ENCODE results near the gene CHEK1.
"Not testable (repeated sequence)": the region's sequence is repeated elsewhere in the genome, so short reads cannot be mapped to it uniquely, and the experiment has no call there.

Gene CHEK1

GRCh38 chr11:125624756-125625213 lies at the start of gene CHEK1:
TSS of gene CHEK1 (plus strand) at chr11:125625163. CDS start at chr11:125626769, 1,606 bp downstream.
- no peak for DNase-seq

DNA sequence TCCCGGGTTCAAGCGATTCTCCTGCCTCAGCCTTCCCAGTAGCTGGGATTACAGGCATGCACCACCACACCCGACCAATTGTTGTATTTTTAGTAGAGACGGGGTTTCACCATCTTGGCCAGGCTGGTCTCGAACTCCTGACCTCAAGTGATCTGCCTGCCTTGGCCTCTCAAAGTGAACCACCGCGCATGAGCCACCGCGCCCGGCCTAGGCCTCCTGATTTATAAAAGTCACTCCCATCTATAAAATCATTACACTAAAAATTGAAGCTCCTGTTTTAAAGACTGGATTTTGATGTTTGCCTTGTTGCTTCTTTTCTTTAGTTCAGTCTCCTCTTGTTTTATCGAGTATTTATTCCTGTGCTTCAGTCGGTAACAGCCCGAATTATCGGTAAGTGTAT lies 47.8 kb upstream of the CHEK1 start:
- DNase-seq, result not testable (repeated sequence)

DNA sequence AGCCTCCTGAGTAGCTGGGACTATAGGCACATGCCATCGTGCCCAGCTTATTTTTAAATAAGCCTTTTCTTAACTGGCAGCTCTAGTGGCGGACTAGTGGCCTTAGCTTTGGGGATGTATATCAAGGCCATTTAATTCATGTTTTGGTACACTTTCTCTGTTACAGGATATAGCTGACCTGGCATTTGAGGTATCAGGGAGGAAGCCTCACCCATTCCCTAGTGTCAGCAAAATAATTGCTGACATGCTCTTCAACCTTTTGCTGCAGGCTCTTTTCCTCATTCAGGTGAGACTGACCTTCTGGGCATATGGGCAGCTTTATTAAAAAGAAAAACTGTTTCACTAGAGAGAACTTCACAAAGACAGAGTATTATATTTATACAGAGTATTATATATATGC lies 46.2 kb upstream of the CHEK1 start:
- DNase-seq, result no peak

DNA sequence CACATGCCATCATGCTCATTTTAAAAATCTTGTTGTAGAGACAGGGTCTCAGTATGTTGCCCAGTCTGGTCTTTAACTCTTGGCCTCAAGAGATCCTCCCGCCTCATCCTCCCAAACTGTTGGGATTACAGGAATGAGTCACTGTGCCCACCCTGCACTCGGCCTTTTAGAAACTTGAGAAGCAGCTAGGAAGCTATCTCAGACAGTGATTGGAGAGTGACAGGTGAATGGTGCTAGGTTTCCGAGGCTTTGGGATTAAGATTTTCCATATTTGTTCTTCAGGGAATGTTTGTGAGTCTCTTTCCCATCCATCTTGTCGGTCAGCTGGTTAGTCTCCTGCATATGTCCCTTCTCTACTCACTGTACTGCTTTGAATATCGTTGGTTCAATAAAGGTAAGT lies 45.2 kb upstream of the CHEK1 start:
- no peak for DNase-seq

GRCh38 chr11:125583496-125583895 lies 41.5 kb upstream of the CHEK1 start:
- no peak for DNase-seq

DNA sequence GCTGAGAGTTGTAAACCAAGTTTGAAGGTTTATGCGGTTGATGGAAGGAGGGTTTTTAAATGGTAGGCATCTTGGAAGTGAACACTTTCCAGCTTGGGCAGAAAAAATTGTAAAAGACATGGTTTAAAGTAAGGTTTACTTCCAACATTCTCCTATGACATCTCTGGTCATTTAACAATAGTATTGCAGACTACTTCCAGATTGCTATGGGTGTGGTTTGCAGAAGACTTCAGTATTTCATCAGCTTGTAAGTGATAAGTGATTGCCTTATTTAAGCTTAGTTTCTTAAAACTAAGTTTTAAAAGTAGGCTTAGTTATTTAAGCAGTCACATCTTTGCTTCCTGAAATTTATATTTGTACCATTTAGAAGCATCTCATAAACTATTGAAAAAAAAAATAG lies 39.5 kb upstream of the CHEK1 start:
- no peak for DNase-seq

DNA sequence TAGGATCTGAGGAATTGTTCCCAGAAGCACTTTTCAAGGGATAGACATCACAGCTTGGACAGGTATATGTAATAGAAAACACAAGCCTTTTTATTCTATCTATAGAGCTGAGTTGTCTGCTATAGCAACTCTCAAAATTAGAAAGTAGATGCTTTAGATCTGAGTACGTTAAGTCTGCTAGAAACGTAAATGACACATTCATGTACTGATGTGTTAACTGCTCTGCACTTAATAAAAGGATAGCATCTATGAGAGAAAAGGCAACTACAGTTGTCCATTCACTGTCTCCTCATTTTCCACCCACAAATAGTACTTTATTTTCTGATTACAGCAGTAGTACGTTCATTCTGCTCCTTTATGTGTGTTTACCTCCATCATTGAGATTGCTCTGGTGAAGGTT lies 38.3 kb upstream of the CHEK1 start:
- no peak for DNase-seq

GRCh38 chr11:125587480-125587879 lies 37.5 kb upstream of the CHEK1 start:
- no peak for DNase-seq

DNA sequence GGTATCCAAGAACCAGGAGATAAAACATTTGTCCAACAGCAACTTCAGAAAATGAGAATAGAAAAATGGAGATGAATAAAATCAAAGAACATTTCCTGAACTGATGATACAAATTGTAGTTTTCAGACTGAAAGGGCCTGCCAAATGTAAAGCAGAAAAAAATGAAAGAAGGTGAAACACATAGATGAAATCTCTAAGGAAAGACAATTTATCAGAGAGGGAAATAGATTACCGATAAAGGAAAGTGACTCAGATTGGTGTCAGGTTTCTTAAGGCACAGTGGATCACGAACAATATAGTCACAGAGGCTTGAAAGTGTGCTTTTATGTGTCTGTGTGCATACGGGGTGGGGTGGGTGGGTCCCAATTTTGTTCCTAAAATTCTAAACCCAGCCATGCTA lies 36.5 kb upstream of the CHEK1 start:
- no peak for DNase-seq

- DNase-seq, result no peak
These were observed 33.2 kb upstream of the CHEK1 start for GRCh38 chr11:125591649-125592304.

DNA sequence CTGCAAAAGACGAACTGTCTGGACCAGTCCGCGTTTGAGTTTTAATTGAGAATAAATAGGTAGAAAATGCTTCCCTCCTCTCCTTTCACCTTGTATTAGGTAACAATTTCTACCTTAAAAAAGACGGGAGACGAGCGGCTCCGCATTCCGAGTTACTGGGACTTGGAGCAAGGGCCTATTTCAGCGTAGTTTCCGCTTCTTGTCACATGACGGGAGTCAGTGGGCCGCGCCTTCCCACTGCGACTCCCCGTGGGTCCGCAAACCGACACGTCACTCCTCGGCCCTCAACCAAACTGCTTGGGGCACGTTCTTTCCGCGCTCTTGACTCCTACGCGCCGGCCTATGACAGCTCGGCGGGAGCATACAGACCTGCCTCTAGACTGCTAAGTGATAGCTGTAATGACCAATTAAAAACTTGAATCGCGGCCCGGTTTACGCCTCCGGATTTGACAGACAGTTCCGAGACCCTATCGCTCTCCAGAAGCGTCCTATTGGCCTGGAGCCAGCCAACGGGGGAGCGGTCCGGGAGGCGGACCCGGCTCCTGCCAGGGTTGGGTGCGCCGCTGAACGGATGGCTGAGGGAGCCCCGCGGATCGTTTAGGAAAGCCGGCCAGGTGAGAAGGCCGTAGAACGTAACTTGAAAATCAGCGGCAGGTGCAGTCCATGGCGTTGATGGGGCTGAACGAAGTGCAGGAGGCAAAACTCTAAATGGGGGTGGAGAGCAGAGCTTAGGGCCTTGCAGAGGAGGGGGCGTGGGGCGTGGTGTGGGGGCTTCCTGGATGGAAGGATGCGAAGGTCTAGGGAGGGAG lies 32.5 kb upstream of the CHEK1 start, which contains the start of gene STT3A:
Gene STT3A, plus strand, starts transcription at position 548 of the 809 bp plus-strand sequence. CDS start 3,064 bp downstream, outside the sequence.
- DNase-seq, result peak; percentile 100

- DNase-seq, result no peak
These were observed 31.7 kb upstream of the CHEK1 start for GRCh38 chr11:125593114-125593820.

- no peak for DNase-seq
These were observed 30.0 kb upstream of the CHEK1 start for GRCh38 chr11:125594958-125595357.

- no peak for DNase-seq
These were observed 24.3 kb upstream of the CHEK1 start for GRCh38 chr11:125600663-125601062.

DNA sequence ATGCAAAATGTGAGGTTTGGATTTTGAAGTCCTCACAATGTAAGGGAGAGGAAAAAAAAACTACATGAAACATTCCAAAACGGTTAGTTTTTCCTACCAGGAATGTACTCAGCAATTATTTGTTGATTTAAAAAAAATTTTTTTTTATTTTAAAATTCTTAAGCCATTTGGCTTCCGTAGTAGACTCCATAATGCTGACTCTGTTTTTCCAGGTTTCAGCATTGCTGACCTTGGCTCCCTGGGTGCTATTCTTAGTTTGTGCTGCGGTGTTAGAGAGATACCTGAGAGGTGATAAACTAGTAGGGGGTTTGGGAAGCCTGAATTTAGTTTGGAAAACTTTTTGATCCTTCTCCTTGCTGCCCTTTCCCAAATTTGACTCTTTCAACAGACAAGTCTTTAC lies 21.8 kb upstream of the CHEK1 start:
- DNase-seq, result no peak

DNA sequence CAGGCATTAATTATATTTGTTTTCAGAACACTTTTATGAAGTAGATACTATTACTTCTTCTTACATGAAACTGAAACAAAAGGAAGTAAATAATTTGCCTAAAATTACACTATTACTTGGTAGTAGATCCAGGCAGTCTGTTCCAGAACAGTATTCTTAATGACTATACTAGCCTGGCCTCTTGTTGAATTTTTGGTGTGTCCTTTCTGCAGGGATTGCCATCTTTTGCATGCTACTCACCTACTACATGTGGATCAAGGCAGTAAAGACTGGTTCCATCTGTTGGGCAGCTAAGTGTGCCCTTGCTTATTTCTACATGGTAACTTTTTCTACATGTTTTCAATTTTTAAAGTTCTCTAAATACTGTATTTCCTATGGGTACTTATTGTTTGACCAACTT lies 19.5 kb upstream of the CHEK1 start:
- no peak for DNase-seq

GRCh38 chr11:125609545-125609944 lies 15.4 kb upstream of the CHEK1 start:
- DNase-seq, result no peak

- no peak for DNase-seq
These were observed 6.6 kb upstream of the CHEK1 start for GRCh38 chr11:125618383-125618782.

- DNase-seq, result no peak
These were observed 3.0 kb upstream of the CHEK1 start for GRCh38 chr11:125621995-125622394.

- DNase-seq, result no peak
These were observed 1.9 kb upstream of the CHEK1 start for GRCh38 chr11:125623064-125623463.

- no peak for DNase-seq
These were observed 264 bp downstream of the CHEK1 start for GRCh38 chr11:125625225-125625629.

DNA sequence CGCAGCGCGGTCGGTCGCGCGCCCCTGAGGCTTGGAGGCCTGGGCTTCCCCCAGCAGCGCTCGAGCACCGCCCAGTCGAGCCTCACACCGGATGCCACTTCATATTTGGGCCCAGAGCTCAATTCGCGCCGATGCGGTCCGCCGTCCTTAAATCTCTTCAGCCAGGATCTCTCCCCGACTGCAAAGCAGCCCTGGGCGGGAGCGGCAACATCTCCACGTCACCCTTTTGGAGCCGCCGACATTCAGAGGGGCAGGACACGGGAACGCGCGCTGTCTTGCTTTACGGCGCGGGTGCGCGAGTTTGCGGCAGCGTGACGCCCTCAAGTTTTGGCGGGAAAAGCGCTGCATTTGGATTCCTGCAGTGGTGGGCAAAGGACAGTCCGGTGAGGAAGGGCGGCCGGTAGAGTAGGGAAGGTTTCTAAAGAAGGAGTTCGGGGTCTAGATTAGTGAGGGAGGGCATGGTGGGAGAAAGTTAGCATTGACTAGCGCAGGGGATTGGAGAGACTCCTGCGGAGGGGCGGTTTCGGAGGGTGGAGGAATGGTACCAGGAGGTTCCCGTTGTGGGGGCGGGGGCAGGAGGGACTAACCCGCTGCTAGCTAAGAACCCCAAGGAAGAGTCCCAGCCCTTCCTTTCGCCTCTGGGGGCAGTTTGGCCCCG lies 796 bp downstream of the CHEK1 start:
- peak; percentile 82 for DNase-seq
